NT2/D1 (cell line): ENCODE measurements around the gene PTAR1.

Experiments
- YY1 ChIP-seq: IDR thresholded peaks from 2 replicates; pipeline ENCODE4 v1.6.1; 2011; ENCODE audit not compliant: insufficient read length, insufficient read depth
- ZNF274 ChIP-seq: IDR thresholded peaks from 2 replicates; pipeline ENCODE4 v1.6.1; 2011; ENCODE audit warnings: mild to moderate bottlenecking, low read depth, low read length

- no peak for TF ChIP-seq ZNF274
- no peak for TF ChIP-seq YY1
Observed at GRCh38 chr9:69744688-69745380, 15.0 kb downstream of the PTAR1 start.
